ENCODE results near the gene RBP5. TPM values are rescaled to one million over a fixed set of nuclear protein-coding genes. Genes with fewer than 3 reads are reported as not detected.
A peak's percentile ranks its signal among the peaks of the same experiment; 100 is the strongest.

The RBP5 gene
- total and polyA plus RNA-seq, 8 donors = 1.2 to 26.5 (median 20.2) TPM

DNA sequence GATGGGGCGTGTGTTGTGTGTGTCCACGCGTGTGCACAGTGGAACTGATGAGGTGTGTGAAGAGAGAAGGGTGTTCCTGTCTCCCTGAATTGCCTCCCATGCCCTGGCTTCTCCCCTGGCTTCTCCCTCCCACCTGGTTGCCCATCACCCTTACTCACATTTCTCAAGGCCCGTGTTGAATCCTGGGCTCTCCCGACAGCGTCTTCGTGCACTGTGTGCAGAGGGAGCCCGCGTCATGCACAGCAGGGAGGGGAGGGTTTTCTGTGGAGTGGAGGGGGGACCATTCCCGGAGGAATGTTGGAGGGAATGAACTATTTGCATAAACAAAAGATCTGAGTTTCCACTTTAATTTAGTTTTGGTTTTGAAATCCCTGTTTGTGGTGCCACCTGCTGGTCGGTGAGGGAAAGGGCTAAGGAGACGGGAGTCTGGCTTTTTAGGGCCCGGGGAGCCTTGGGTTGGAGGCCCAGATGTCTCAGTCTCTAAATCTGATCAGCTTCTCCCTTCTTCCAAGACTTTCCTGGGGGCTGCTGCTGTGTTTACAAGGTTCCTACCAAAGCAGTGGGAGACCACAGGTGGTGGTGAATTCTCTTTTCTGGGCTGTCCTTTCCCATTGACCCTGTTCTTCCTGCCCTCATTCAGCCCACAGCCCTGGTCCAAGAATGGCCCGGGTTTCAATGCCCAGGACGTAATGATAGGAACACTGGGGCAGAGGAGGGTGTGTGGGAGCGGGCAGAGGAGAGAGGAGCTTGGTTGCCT is 36.3 kb downstream of the RBP5 start, which contains the start of gene C1R:
Gene C1R, minus strand, starts transcription at position 217 of the 757 bp plus-strand sequence. Its CDS starts 57 bp downstream, at position 160.
- H3K27me3 ChIP-seq = no peaks in the 10 kb centered on the region
- H3K27ac ChIP-seq = peak within 1 kb of the TSS; percentile 47 to 77
- peak within 1 kb of the TSS; percentile 28 to 50 for H3K4me3 ChIP-seq
- intact Hi-C loops (cut with DNase I) = loop anchor here in 1 of 2 donors (10.0 kb wide), 1 partner anchor 168 kb away; the partner anchor contains the start of gene ATN1
- DNase-seq (peak; percentile 77 to 89 (median 84)), ATAC-seq (peak; percentile 79)
- peak; percentile 81 to 92 for TF ChIP-seq CTCF (IDR thresholded peaks at IDR 0.05)
- H3K4me1 ChIP-seq = peaks cover 0 to 20% of the 10 kb centered on the region in 2 donors
- peaks cover 0 to 34% of the 10 kb centered on the region in 2 donors for H3K36me3 ChIP-seq
- H3K9me3 ChIP-seq = no peaks in the 10 kb centered on the region

DNA sequence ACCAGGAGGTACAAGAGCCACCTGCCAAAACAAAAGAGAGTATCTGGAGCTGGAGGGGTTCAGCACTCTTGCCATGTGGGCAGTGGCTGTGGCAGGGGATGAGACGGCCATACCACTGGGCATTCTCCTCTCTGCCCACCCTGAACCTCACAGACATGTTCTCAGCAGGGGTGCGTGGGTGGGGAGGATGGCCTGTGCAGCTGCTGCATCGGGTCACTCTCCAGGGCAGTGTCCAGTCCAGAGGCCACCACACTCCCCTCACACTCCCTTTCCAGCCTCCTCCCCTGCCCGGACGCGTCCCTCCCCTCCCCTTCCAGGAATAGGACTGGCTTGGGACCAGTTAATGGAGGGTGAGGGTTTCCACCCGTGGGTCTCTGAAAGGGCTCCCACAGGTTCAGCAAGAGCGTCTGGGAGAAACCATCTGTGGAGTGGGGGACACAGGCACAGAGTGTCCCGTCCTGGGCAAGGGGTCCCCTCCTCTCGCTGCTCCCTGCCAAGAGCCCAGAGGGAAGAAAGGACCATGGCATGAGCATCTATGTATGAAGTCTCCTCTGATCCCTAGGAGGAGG is 36.9 kb downstream of the RBP5 start:
- no peak for TF ChIP-seq CTCF (IDR thresholded peaks at IDR 0.05)
- H3K4me1 ChIP-seq = peaks cover 0 to 20% of the 10 kb centered on the region in 2 donors
- ATAC-seq (peak; percentile 46), DNase-seq (peak in 1 of 4 donors; percentile 41)
- H3K4me3 ChIP-seq = peak overlapping the region; percentile 28 to 50
- H3K27ac ChIP-seq = peak overlapping the region; percentile 47 to 77
- peaks cover 0 to 33% of the 10 kb centered on the region in 2 donors for H3K36me3 ChIP-seq
- intact Hi-C loops (cut with DNase I) = loop anchor here in 1 of 2 donors (10.0 kb wide), 1 partner anchor 167 kb away; the partner anchor contains the start of gene ATN1
- H3K9me3 ChIP-seq = no peaks in the 10 kb centered on the region
- H3K27me3 ChIP-seq = no peaks in the 10 kb centered on the region

GRCh38 chr12:7091171-7091570 is 37.5 kb downstream of the RBP5 start:
- H3K27me3 ChIP-seq = no peaks in the 10 kb centered on the region
- no peak for DNase-seq
- peak overlapping the region; percentile 47 to 77 for H3K27ac ChIP-seq
- peaks cover 0 to 20% of the 10 kb centered on the region in 2 donors for H3K4me1 ChIP-seq
- peaks cover 0 to 34% of the 10 kb centered on the region in 2 donors for H3K36me3 ChIP-seq
- ATAC-seq = no peak
- peak overlapping the region; percentile 28 to 50 for H3K4me3 ChIP-seq
- H3K9me3 ChIP-seq = no peaks in the 10 kb centered on the region
- intact Hi-C loops (cut with DNase I) = loop anchor here in 1 of 2 donors (10.0 kb wide), 1 partner anchor 166 kb away; the partner anchor contains the start of gene ATN1
- TF ChIP-seq CTCF (IDR thresholded peaks at IDR 0.05) = no peak

GRCh38 chr12:7090222-7090998 is 38.3 kb downstream of the RBP5 start:
- DNase-seq = no peak
- Histone ChIP-seq H3K4me3 (peak overlapping the region; percentile 28 to 50), H3K9me3 (no peaks in the 10 kb centered on the region)

More at GRCh38 chr12:7090222-7090998, 38.3 kb downstream of the RBP5 start:
- TF ChIP-seq CTCF (IDR thresholded peaks at IDR 0.05) = no peak
- peaks cover 0 to 15% of the 10 kb centered on the region in 2 donors for H3K4me1 ChIP-seq
- peaks cover 0 to 41% of the 10 kb centered on the region in 2 donors for H3K36me3 ChIP-seq
- intact Hi-C loops (cut with DNase I) = loop anchor here in 1 of 2 donors (10.0 kb wide), 1 partner anchor 166 kb away; the partner anchor contains the start of gene ATN1
- ATAC-seq = no peak
- no peaks in the 10 kb centered on the region for H3K27me3 ChIP-seq
- H3K27ac ChIP-seq = peak overlapping the region; percentile 47 to 77

Measured in left lung (tissue), 10 donors.